Activated T-cell treated with anti-CD3 and anti-CD28 coated beads, Interleukin-2, amount 50 U/mL, for 48 hours (primary cell): ENCODE data around the gene PPBP.

Source experiments
- DNase-seq, 2 experiments: peaks; one replicate each; pipeline ENCODE4 v3.0.0-alpha.2; 2020

PPBP gene

GRCh38 chr4:73988061-73988460, at the start of gene PPBP:
Gene PPBP (minus strand): TSS chr4:73988190. CDS start chr4:73988103, 87 bp downstream.
- no peak for DNase-seq

- no peak for DNase-seq
These were observed 49.3 kb upstream of the PPBP start for GRCh38 chr4:74037076-74037955.

GRCh38 chr4:74033739-74034138, 45.7 kb upstream of the PPBP start:
- DNase-seq: no peak

GRCh38 chr4:74032064-74032463, 44.1 kb upstream of the PPBP start:
- no peak for DNase-seq

GRCh38 chr4:74031576-74031975, 43.6 kb upstream of the PPBP start:
- DNase-seq: no peak

- DNase-seq: no peak
These were observed 42.3 kb upstream of the PPBP start for GRCh38 chr4:74030285-74030684.

- DNase-seq: no peak
These were observed 40.5 kb upstream of the PPBP start for GRCh38 chr4:74028504-74028903.

- DNase-seq: no peak
These were observed 35.7 kb upstream of the PPBP start for GRCh38 chr4:74023709-74024108.

GRCh38 chr4:74021601-74022000, 33.6 kb upstream of the PPBP start:
- DNase-seq: no peak

- DNase-seq: no peak
These were observed 30.8 kb upstream of the PPBP start for GRCh38 chr4:74018771-74019170.

GRCh38 chr4:74018116-74018515, 30.1 kb upstream of the PPBP start:
- no peak for DNase-seq

- DNase-seq: no peak
These were observed 28.1 kb upstream of the PPBP start for GRCh38 chr4:74016068-74016467.

- no peak for DNase-seq
These were observed 27.3 kb upstream of the PPBP start for GRCh38 chr4:74015126-74015780.

GRCh38 chr4:74014332-74014731, 26.3 kb upstream of the PPBP start:
- no peak for DNase-seq

GRCh38 chr4:74013264-74013663, 25.3 kb upstream of the PPBP start:
- no peak for DNase-seq

- DNase-seq: no peak
These were observed 24.1 kb upstream of the PPBP start for GRCh38 chr4:74012130-74012529.

GRCh38 chr4:74009307-74009706, 21.3 kb upstream of the PPBP start:
- no peak for DNase-seq

- no peak for DNase-seq
These were observed 18.1 kb upstream of the PPBP start for GRCh38 chr4:74006009-74006476.

GRCh38 chr4:74005528-74005927, 17.5 kb upstream of the PPBP start:
- DNase-seq: no peak

GRCh38 chr4:74004668-74005067, 16.7 kb upstream of the PPBP start:
- DNase-seq: no peak

- DNase-seq: no peak
These were observed 12.3 kb upstream of the PPBP start for GRCh38 chr4:74000301-74000700.

- no peak for DNase-seq
These were observed 10.3 kb upstream of the PPBP start, which contains the start of gene CXCL5 for GRCh38 chr4:73998040-73999011. Gene CXCL5 (minus strand): TSS chr4:73998677. CDS start chr4:73998581, 96 bp downstream.

- DNase-seq: no peak
These were observed 4.1 kb upstream of the PPBP start for GRCh38 chr4:73992050-73992449.
